Prostate gland (tissue), 2 donors: ENCODE measurements around the gene TNS3. TPM values are rescaled to one million over a fixed set of nuclear protein-coding genes. Genes with fewer than 3 reads are reported as not detected.

Source experiments
- DNase-seq: peaks from one replicate; pipeline ENCODE4 v3.0.0-alpha.2; 2019; ENCODE audit warnings: low spot score
- H3K27ac ChIP-seq, 2 donors: fragments of 200-600 bp; sonication (generic); 2 replicates each; pipeline ENCODE4 v1.5.1; 2017 to 2019
- H3K27me3 ChIP-seq: fragments of 200-600 bp; sonication (generic); replicated peaks from 2 replicates; pipeline ENCODE4 v1.5.1; 2019; ENCODE audit not compliant: insufficient read depth
- H3K36me3 ChIP-seq, 2 donors: fragments of 200-600 bp; sonication (generic); 1 replicate in 1 of 2; 2 replicates in 1 of 2; pipeline versions ENCODE4 v1.5.1 to v1.8.1; 2017 to 2019
- H3K4me1 ChIP-seq: fragments of 200-600 bp; sonication (generic); replicated peaks from 2 replicates; pipeline ENCODE4 v1.5.1; 2019
- H3K4me3 ChIP-seq, 2 donors: fragments of 200-600 bp; sonication (generic); 2 replicates each; pipeline ENCODE4 v1.5.1; 2017 to 2019
- H3K9me3 ChIP-seq: fragments of 200-600 bp; sonication (generic); 2 replicates; pipeline ENCODE4 v1.5.1; 2017
- CTCF ChIP-seq, 4 experiments: fragments of 200-600 bp in 2 of 4; fragments of 450-650 bp in 2 of 4; sonication (generic) in 2 of 4; IDR thresholded peaks; 1 replicate in 3 of 4; 2 replicates in 1 of 4; pipeline ENCODE4 v1.5.1; 2016 to 2019; ENCODE audit warnings: antibody characterized with exemption in 4 of 4, mild to moderate bottlenecking in 2 of 4, moderate library complexity in 2 of 4
- POLR2A ChIP-seq: fragments of 450-650 bp; IDR thresholded peaks from one replicate; pipeline ENCODE4 v1.6.1; 2016; ENCODE audit warnings: antibody characterized with exemption, mild to moderate bottlenecking
- POLR2AphosphoS5 ChIP-seq: sonication (generic); formaldehyde crosslinking; IDR thresholded peaks from one replicate; pipeline ENCODE4 v1.6.1; 2017; ENCODE audit warnings: antibody characterized with exemption
- WGBS: methylation state at CpG from one replicate; pipeline ENCODE4 v1.1.5; 2018; 5-methylcytosine and 5-hydroxymethylcytosine counted together
- intact Hi-C: fragments of 100-400 bp; cut with DNase I; formaldehyde crosslinking; loops from one replicate; pipeline ENCODE4 v1.14.2; 2022
- total RNA-seq, 2 donors: library from RNA; depleted of rRNA; stranded (reverse); fragments of >200 nt; gene quantifications; one replicate each; pipeline ENCODE4 v1.1.0, GENCODE V29; 2016

TNS3 gene
- total RNA-seq, 2 donors from 2014 or later = 19.5 to 95.8 TPM

GRCh38 chr7:47414342-47415317, 167.3 kb downstream of the TNS3 start:
- H3K27me3 ChIP-seq = no peaks in the 10 kb centered on the region
- no peaks in the 10 kb centered on the region for H3K9me3 ChIP-seq
- H3K27ac ChIP-seq = no peak overlapping the region
- no peak for TF ChIP-seq POLR2A
- TF ChIP-seq POLR2AphosphoS5 = no peak
- TF ChIP-seq CTCF (IDR thresholded peaks at IDR 0.05) = no peak
- no peaks in the 10 kb centered on the region for H3K4me1 ChIP-seq
- WGBS = 95% methylated on average over 17 of the region's 17 CpGs
- intact Hi-C loops = no loop called here
- H3K4me3 ChIP-seq = no peak overlapping the region
- DNase-seq = no peak
- no peaks in the 10 kb centered on the region for H3K36me3 ChIP-seq

- intact Hi-C loops = no loop called here
- no peaks in the 10 kb centered on the region for H3K27me3 ChIP-seq
- H3K36me3 ChIP-seq = no peaks in the 10 kb centered on the region
- H3K9me3 ChIP-seq = no peaks in the 10 kb centered on the region
- TF ChIP-seq POLR2AphosphoS5 (no peak), POLR2A (no peak), CTCF (IDR thresholded peaks at IDR 0.05) (no peak)
- no peak overlapping the region for H3K4me3 ChIP-seq
- WGBS = 90% methylated on average over 17 of the region's 17 CpGs
- no peaks in the 10 kb centered on the region for H3K4me1 ChIP-seq
- no peak for DNase-seq
- H3K27ac ChIP-seq = no peak overlapping the region
Measured at GRCh38 chr7:47413526-47414341, 168.2 kb downstream of the TNS3 start.

- 98% methylated on average over 2 of the region's 2 CpGs for WGBS
- no peak overlapping the region for H3K27ac ChIP-seq
- intact Hi-C loops = no loop called here
Measured at GRCh38 chr7:47411901-47412300, 170.0 kb downstream of the TNS3 start.

GRCh38 chr7:47411281-47411869, 170.5 kb downstream of the TNS3 start:
- Histone ChIP-seq H3K36me3 (no peaks in the 10 kb centered on the region), H3K4me1 (no peaks in the 10 kb centered on the region), H3K27ac (no peak overlapping the region), H3K4me3 (no peak overlapping the region), H3K27me3 (no peaks in the 10 kb centered on the region), H3K9me3 (no peaks in the 10 kb centered on the region)
- intact Hi-C loops = no loop called here
- 95% methylated on average over 18 of the region's 18 CpGs for WGBS
- DNase-seq = no peak
- TF ChIP-seq POLR2AphosphoS5 (no peak), POLR2A (no peak), CTCF (IDR thresholded peaks at IDR 0.05) (no peak)

More at GRCh38 chr7:47411901-47412300, 170.0 kb downstream of the TNS3 start:
- Histone ChIP-seq H3K4me1 (no peaks in the 10 kb centered on the region), H3K9me3 (no peaks in the 10 kb centered on the region), H3K27me3 (no peaks in the 10 kb centered on the region), H3K36me3 (no peaks in the 10 kb centered on the region), H3K4me3 (no peak overlapping the region)
- TF ChIP-seq CTCF (IDR thresholded peaks at IDR 0.05) (no peak), POLR2A (no peak), POLR2AphosphoS5 (no peak)
- no peak for DNase-seq
